ENCODE measurements around the gene NPHP4. TPM values are rescaled to one million over a fixed set of nuclear protein-coding genes. Genes with fewer than 3 reads are reported as not detected.

The NPHP4 gene
- total RNA-seq, 4 donors from 2014 or later: 11.2 to 24.5 (median 18.2) TPM

GRCh38 chr1:5868931-5869500 lies 123.2 kb downstream of the NPHP4 start:
- no peak for DNase-seq (ENCODE audit: low spot score in 2 of 2)
- 91 to 96% methylated on average over 6 of the region's 6 CpGs for WGBS, 2 donors
- H3K4me3 ChIP-seq (ENCODE audit: low read depth, poor library complexity, severe bottlenecking): no peak overlapping the region
- intact Hi-C loops (cut with DNase I; ENCODE audit: low total_unique reads): no loop called here
- TF ChIP-seq, protein P1, sequence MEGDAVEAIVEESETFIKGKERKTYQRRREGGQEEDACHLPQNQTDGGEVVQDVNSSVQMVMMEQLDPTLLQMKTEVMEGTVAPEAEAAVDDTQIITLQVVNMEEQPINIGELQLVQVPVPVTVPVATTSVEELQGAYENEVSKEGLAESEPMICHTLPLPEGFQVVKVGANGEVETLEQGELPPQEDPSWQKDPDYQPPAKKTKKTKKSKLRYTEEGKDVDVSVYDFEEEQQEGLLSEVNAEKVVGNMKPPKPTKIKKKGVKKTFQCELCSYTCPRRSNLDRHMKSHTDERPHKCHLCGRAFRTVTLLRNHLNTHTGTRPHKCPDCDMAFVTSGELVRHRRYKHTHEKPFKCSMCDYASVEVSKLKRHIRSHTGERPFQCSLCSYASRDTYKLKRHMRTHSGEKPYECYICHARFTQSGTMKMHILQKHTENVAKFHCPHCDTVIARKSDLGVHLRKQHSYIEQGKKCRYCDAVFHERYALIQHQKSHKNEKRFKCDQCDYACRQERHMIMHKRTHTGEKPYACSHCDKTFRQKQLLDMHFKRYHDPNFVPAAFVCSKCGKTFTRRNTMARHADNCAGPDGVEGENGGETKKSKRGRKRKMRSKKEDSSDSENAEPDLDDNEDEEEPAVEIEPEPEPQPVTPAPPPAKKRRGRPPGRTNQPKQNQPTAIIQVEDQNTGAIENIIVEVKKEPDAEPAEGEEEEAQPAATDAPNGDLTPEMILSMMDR (IDR thresholded peaks at IDR 0.05): no peak
- no peak for TF ChIP-seq POLR2A (IDR thresholded peaks at IDR 0.05)

GRCh38 chr1:5865774-5866173 lies 126.5 kb downstream of the NPHP4 start:
- 90 to 93% methylated on average over 7 of the region's 7 CpGs for WGBS, 2 donors
- DNase-seq (ENCODE audit: low spot score in 2 of 2): no peak
- no peak overlapping the region for H3K4me3 ChIP-seq (ENCODE audit: low read depth, poor library complexity, severe bottlenecking)
- intact Hi-C loops (cut with DNase I; ENCODE audit: low total_unique reads): no loop called here
- no peak for TF ChIP-seq POLR2A (IDR thresholded peaks at IDR 0.05)
- TF ChIP-seq, protein P1 (IDR thresholded peaks at IDR 0.05): no peak

DNA sequence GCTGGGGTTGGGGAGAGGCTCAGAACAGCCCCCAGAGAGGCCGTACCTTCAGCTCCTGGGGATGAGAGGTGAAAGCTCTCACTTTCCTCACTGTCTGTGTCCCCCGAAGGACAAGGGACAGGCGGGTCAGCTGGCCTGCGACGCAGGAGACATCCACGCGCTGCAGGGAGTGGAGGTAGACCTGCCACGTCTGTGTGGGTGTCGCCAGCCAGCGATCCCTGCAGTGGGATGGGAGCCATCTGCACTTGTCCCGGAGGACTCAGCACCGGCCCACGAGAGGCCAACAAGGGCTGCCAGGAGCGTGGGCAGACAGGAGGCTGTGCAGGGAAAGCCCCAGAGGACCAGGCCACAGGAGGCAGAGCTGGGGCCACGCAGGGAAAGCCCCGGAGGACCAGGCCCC lies 127.2 kb downstream of the NPHP4 start:
- TF ChIP-seq, protein P1 (IDR thresholded peaks at IDR 0.05): no peak
- TF ChIP-seq POLR2A (IDR thresholded peaks at IDR 0.05): no peak
- WGBS, 2 donors: 91 to 94% methylated on average over 13 to 16 of the region's 16 CpGs
- DNase-seq (ENCODE audit: low spot score in 2 of 2): no peak
- no peak overlapping the region for H3K4me3 ChIP-seq (ENCODE audit: low read depth, poor library complexity, severe bottlenecking)
- intact Hi-C loops (cut with DNase I; ENCODE audit: low total_unique reads): no loop called here

- no peak overlapping the region for H3K4me3 ChIP-seq (ENCODE audit: low read depth, poor library complexity, severe bottlenecking)
- no peak for DNase-seq (ENCODE audit: low spot score in 2 of 2)
- TF ChIP-seq, protein P1 (IDR thresholded peaks at IDR 0.05): no peak
- TF ChIP-seq POLR2A (IDR thresholded peaks at IDR 0.05): no peak
Measured at GRCh38 chr1:5864256-5864655, 128.0 kb downstream of the NPHP4 start.

GRCh38 chr1:5863238-5863637 lies 129.0 kb downstream of the NPHP4 start:
- no peak for TF ChIP-seq POLR2A (IDR thresholded peaks at IDR 0.05)
- TF ChIP-seq, protein P1 (IDR thresholded peaks at IDR 0.05): no peak
- intact Hi-C loops (cut with DNase I; ENCODE audit: low total_unique reads): no loop called here
- no peak for DNase-seq (ENCODE audit: low spot score in 2 of 2)
- 94% methylated on average over 17 of the region's 17 CpGs for WGBS, 2 donors
- H3K4me3 ChIP-seq (ENCODE audit: low read depth, poor library complexity, severe bottlenecking): no peak overlapping the region

More at GRCh38 chr1:5864256-5864655, 128.0 kb downstream of the NPHP4 start:
- WGBS, 2 donors: 96 to 100% methylated on average over 4 to 16 of the region's 16 CpGs
- intact Hi-C loops (cut with DNase I; ENCODE audit: low total_unique reads): no loop called here

All from lower leg skin (tissue), 4 donors.